ENCODE measurements around the gene ITPKB.

DNA sequence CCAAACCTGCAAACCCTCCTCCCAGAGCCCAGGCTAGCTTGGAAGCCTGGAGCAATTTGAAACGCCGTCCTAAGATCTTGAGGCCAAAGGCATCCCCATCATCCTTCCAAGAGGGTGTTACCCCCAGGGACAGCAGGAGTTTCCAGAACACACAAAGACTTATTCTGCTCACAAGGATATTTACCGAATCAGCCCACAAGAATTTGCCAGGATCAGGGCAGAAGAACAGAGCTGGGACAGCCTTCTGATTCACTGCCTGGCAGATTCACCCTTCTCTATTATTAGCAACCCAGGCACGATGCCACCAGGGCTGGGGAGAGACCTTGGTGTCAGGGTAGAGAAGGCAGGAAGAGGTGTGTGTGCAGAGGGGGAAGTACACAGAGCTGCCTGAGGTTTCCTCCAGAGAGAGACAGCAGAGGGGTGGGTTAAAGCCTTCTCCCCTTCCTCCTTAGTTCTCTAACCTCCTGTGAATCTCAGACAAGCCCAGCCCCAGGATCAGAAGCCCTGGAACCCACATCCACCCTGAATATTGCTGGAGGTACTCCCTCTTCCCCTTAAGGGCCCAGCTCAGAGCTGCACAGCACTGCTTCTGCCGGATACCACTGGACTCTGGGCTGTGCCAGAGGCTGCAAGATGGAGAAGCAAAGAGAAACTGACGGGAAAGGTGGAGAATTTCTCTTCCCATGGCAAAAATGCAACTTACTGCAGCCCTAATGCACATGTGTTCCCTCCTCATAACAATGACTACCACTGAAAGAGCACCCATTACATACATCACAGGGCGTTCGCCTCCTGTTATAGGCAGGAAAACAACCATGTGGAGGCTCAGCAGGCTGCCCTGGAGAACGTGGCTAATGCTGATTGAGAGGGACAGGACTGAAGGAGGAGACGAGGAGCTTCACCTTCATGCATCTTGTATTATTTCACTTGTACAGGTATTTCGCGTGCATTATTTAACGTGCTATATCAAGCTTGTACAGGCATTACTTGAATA is 61.8 kb downstream of the ITPKB start:
- TF ChIP-seq CTCF (IDR thresholded peaks at IDR 0.05; ENCODE audit: borderline replicate concordance, extremely low read depth, low read length, poor library complexity, severe bottlenecking): no peak
- TF ChIP-seq EZH2 (IDR thresholded peaks at IDR 0.05; ENCODE audit: borderline replicate concordance, low read depth, low read length, severe bottlenecking): no peak

All from DND-41 (cell line).